Stomach smooth muscle (tissue), 2 donors: ENCODE data around the gene TPD52L2.

Experiments
- H3K27ac ChIP-seq: one replicate; pipeline ENCODE4 v1.7.0; 2013; ENCODE audit warnings: mild to moderate bottlenecking, low read length, inconsistent platforms
- H3K27me3 ChIP-seq, 2 donors: one replicate each; pipeline ENCODE4 v1.7.0; 2013; ENCODE audit warnings: low read length in 2 of 2; ENCODE audit not compliant: insufficient read depth in 2 of 2, control insufficient read depth in 1 of 2
- H3K36me3 ChIP-seq, 2 donors: one replicate each; pipeline ENCODE4 v1.7.0; 2013; ENCODE audit warnings: low read length in 2 of 2; ENCODE audit not compliant: control insufficient read depth in 2 of 2, insufficient read depth in 2 of 2
- H3K4me1 ChIP-seq: one replicate; pipeline ENCODE4 v1.7.0; 2013; ENCODE audit warnings: low read length; ENCODE audit not compliant: control insufficient read depth, insufficient read depth
- H3K4me3 ChIP-seq, 2 donors: one replicate each; pipeline ENCODE4 v1.7.0; 2013; ENCODE audit warnings: low read length in 2 of 2
- H3K9ac ChIP-seq, 2 donors: one replicate each; pipeline ENCODE4 v1.7.0; 2013; ENCODE audit warnings: low read length in 2 of 2, mild to moderate bottlenecking in 1 of 2
- H3K9me3 ChIP-seq, 2 donors: one replicate each; pipeline ENCODE4 v1.7.0; 2013; ENCODE audit warnings: low read length in 2 of 2; ENCODE audit not compliant: control insufficient read depth in 2 of 2
- donor health status: healthy.
- donor health status: Pancreatic carcinoma.

The TPD52L2 gene

GRCh38 chr20:63891061-63892002 is 26.3 kb downstream of the TPD52L2 start:
- Histone ChIP-seq H3K4me3 (no peak overlapping the region), H3K36me3 (peaks cover 29 to 30% of the 10 kb centered on the region in 2 donors), H3K27me3 (no peaks in the 10 kb centered on the region), H3K27ac (no peak overlapping the region), H3K9me3 (no peaks in the 10 kb centered on the region), H3K4me1 (peaks cover 13% of the 10 kb centered on the region), H3K9ac (no peak overlapping the region)

- no peak overlapping the region for H3K27ac ChIP-seq
- H3K9ac ChIP-seq = no peak overlapping the region
- H3K4me1 ChIP-seq = peaks cover 21% of the 10 kb centered on the region
- H3K9me3 ChIP-seq = no peaks in the 10 kb centered on the region
- peaks cover 25 to 27% of the 10 kb centered on the region in 2 donors for H3K36me3 ChIP-seq
- no peak overlapping the region for H3K4me3 ChIP-seq
- H3K27me3 ChIP-seq = no peaks in the 10 kb centered on the region
Observed at GRCh38 chr20:63892402-63892801, 27.3 kb downstream of the TPD52L2 start.

- H3K4me3 ChIP-seq = peak overlapping the region; percentile 35 to 77
- H3K36me3 ChIP-seq = peaks cover 20 to 21% of the 10 kb centered on the region in 2 donors
- H3K9me3 ChIP-seq = no peaks in the 10 kb centered on the region
- no peak overlapping the region for H3K27ac ChIP-seq
- H3K4me1 ChIP-seq = peaks cover 23% of the 10 kb centered on the region
- H3K9ac ChIP-seq = peak overlapping the region; percentile 22 to 29
- H3K27me3 ChIP-seq = no peaks in the 10 kb centered on the region
Observed at GRCh38 chr20:63893999-63894357, 28.9 kb downstream of the TPD52L2 start.

GRCh38 chr20:63894358-63895201 is 29.5 kb downstream of the TPD52L2 start, which contains the start of gene DNAJC5:
TSS of gene DNAJC5 (plus strand) at chr20:63895126. CDS start at chr20:63928346, 33,220 bp downstream.
- H3K4me3 ChIP-seq = peak within 1 kb of the TSS; percentile 71 to 77
- peaks cover 23% of the 10 kb centered on the region for H3K4me1 ChIP-seq
- H3K9me3 ChIP-seq = no peaks in the 10 kb centered on the region
- H3K27me3 ChIP-seq = no peaks in the 10 kb centered on the region
- peaks cover 16% of the 10 kb centered on the region in 2 donors for H3K36me3 ChIP-seq
- peak within 1 kb of the TSS; percentile 37 to 81 for H3K9ac ChIP-seq
- peak within 1 kb of the TSS; percentile 31 for H3K27ac ChIP-seq

- peak overlapping the region; percentile 37 to 81 for H3K9ac ChIP-seq
- H3K27me3 ChIP-seq = no peaks in the 10 kb centered on the region
- peaks cover 8 to 9% of the 10 kb centered on the region in 2 donors for H3K36me3 ChIP-seq
- peaks cover 23% of the 10 kb centered on the region for H3K4me1 ChIP-seq
- no peaks in the 10 kb centered on the region for H3K9me3 ChIP-seq
- peak overlapping the region; percentile 31 for H3K27ac ChIP-seq
- H3K4me3 ChIP-seq = peak overlapping the region; percentile 71 to 77
Observed at GRCh38 chr20:63895202-63895951, 30.3 kb downstream of the TPD52L2 start.

- peaks cover 23% of the 10 kb centered on the region for H3K4me1 ChIP-seq
- H3K27me3 ChIP-seq = no peaks in the 10 kb centered on the region
- peak overlapping the region; percentile 59 to 71 for H3K4me3 ChIP-seq
- peaks cover 4 to 5% of the 10 kb centered on the region in 2 donors for H3K36me3 ChIP-seq
- peak overlapping the region; percentile 37 to 81 for H3K9ac ChIP-seq
- H3K27ac ChIP-seq = peak overlapping the region; percentile 31
- H3K9me3 ChIP-seq = no peaks in the 10 kb centered on the region
Observed at GRCh38 chr20:63895952-63896263, 30.8 kb downstream of the TPD52L2 start.

GRCh38 chr20:63896264-63897105 is 31.4 kb downstream of the TPD52L2 start:
- H3K4me1 ChIP-seq = peaks cover 23% of the 10 kb centered on the region
- no peaks in the 10 kb centered on the region for H3K27me3 ChIP-seq
- H3K9me3 ChIP-seq = no peaks in the 10 kb centered on the region
- H3K27ac ChIP-seq = peak overlapping the region; percentile 46
- H3K36me3 ChIP-seq = peaks cover 0 to 3% of the 10 kb centered on the region in 2 donors
- H3K4me3 ChIP-seq = peak overlapping the region; percentile 59 to 71
- H3K9ac ChIP-seq = peak overlapping the region; percentile 68 to 81

- Histone ChIP-seq H3K9me3 (no peaks in the 10 kb centered on the region), H3K36me3 (no peaks in the 10 kb centered on the region), H3K4me3 (no peak overlapping the region), H3K27me3 (no peaks in the 10 kb centered on the region), H3K4me1 (peaks cover 23% of the 10 kb centered on the region), H3K27ac (no peak overlapping the region), H3K9ac (no peak overlapping the region)
Observed at GRCh38 chr20:63897978-63898561, 33.0 kb downstream of the TPD52L2 start.

- Histone ChIP-seq H3K27me3 (no peaks in the 10 kb centered on the region), H3K36me3 (no peaks in the 10 kb centered on the region), H3K4me1 (peaks cover 22% of the 10 kb centered on the region), H3K27ac (no peak overlapping the region), H3K9ac (no peak overlapping the region), H3K4me3 (no peak overlapping the region), H3K9me3 (no peaks in the 10 kb centered on the region)
Observed at GRCh38 chr20:63898882-63899558, 34.0 kb downstream of the TPD52L2 start.
